Natural killer cell (primary cell): Measurements from ENCODE around the gene SYNDIG1. TPM values are rescaled to one million over a fixed set of nuclear protein-coding genes. Genes with fewer than 3 reads are reported as not detected.

Experiments
- ATAC-seq, 3 donors: fragments of 150-1000 bp in 2 of 3; fragments of 200-7000 bp in 1 of 3; cut with Tn5 transposase; 1 replicate in 1 of 3; 2 replicates in 2 of 3; pipeline ENCODE4 v1.10.0; 2021; ENCODE audit warnings: mild to moderate bottlenecking in 2 of 3, moderate library complexity in 2 of 3
- DNase-seq, 2 donors: peaks; one replicate each; pipeline versions ENCODE4 v3.0.0 to v3.0.0-alpha.2; 2013 to 2021; ENCODE audit warnings: mixed read lengths in 1 of 2
- H3K27ac ChIP-seq: one replicate; pipeline ENCODE4 v1.5.1; 2013; ENCODE audit warnings: mild to moderate bottlenecking, low read length
- H3K27me3 ChIP-seq: one replicate; pipeline ENCODE4 v1.6.1; 2013; ENCODE audit warnings: low read length; ENCODE audit not compliant: control insufficient read depth, insufficient read depth
- H3K36me3 ChIP-seq: one replicate; pipeline ENCODE4 v1.6.1; 2013; ENCODE audit warnings: low read length; ENCODE audit not compliant: control insufficient read depth, insufficient read depth
- H3K4me1 ChIP-seq: one replicate; pipeline ENCODE4 v1.6.1; 2013; ENCODE audit warnings: low read length; ENCODE audit not compliant: control insufficient read depth, insufficient read depth
- H3K4me3 ChIP-seq: one replicate; pipeline ENCODE4 v1.5.1; 2013; ENCODE audit warnings: low read length
- H3K9me3 ChIP-seq: one replicate; pipeline ENCODE4 v1.6.1; 2013; ENCODE audit warnings: low read length; ENCODE audit not compliant: control insufficient read depth, insufficient read depth
- H3K27ac Mint-ChIP-seq, 2 donors: one replicate each; pipeline ENCODE4 v1.8.0; 2022; ENCODE audit warnings: mild to moderate bottlenecking in 2 of 2, mixed read lengths in 2 of 2, moderate library complexity in 1 of 2
- H3K27me3 Mint-ChIP-seq, 2 donors: one replicate each; pipeline ENCODE4 v1.8.0; 2022; ENCODE audit warnings: low read depth in 2 of 2, mixed read lengths in 2 of 2
- H3K36me3 Mint-ChIP-seq: one replicate; pipeline ENCODE4 v1.8.0; 2022; ENCODE audit warnings: mixed read lengths
- H3K4me1 Mint-ChIP-seq, 2 donors: one replicate each; pipeline ENCODE4 v1.8.0; 2022; ENCODE audit warnings: mixed read lengths in 2 of 2
- H3K4me3 Mint-ChIP-seq: one replicate; pipeline ENCODE4 v1.8.0; 2022; ENCODE audit warnings: mild to moderate bottlenecking, moderate library complexity, mixed read lengths
- H3K9me3 Mint-ChIP-seq, 2 donors: one replicate each; pipeline ENCODE4 v1.8.0; 2022; ENCODE audit warnings: mixed read lengths in 2 of 2
- WGBS: methylation state at CpG from one replicate; pipeline ENCODE4 v1.1.7; 2013; ENCODE audit warnings: missing lambda C conversion rate; ENCODE audit not compliant: insufficient coverage; 5-methylcytosine and 5-hydroxymethylcytosine counted together
- intact Hi-C: fragments of 100-400 bp; cut with micrococcal nuclease; formaldehyde crosslinking; loops from one replicate; pipeline ENCODE4 v1.14.2; 2022
- total RNA-seq, 4 donors: library from RNA; stranded (reverse); fragments of 120-200 nt in 1 of 4; gene quantifications; one replicate each; pipeline versions ENCODE4 v1.2.3 to v1.2.4, GENCODE V29; 2013 to 2022
- TF ChIP-seq, protein P1 (sequence below): fragments of 200-600 bp; IDR thresholded peaks from one replicate; pipeline ENCODE4 v1.8.0; 2022; ENCODE audit warnings: antibody characterized with exemption

SYNDIG1 gene
- total RNA-seq, 3 donors from 2014 or later (not counting 1 experiment from before 2014, with no cell fraction given): not detected

GRCh38 chr20:24694727-24695528 lies 225.5 kb downstream of the SYNDIG1 start:
- intact Hi-C loops: no loop called here

GRCh38 chr20:24695529-24696225 lies 226.2 kb downstream of the SYNDIG1 start:
- H3K27ac Mint-ChIP-seq: no peak overlapping the region
- Histone ChIP-seq H3K27me3 (no peaks in the 10 kb centered on the region), H3K4me1 (no peaks in the 10 kb centered on the region), H3K4me3 (no peak overlapping the region), H3K36me3 (no peaks in the 10 kb centered on the region), H3K9me3 (no peaks in the 10 kb centered on the region), H3K27ac (no peak overlapping the region)
- DNase-seq (no peak), ATAC-seq (no peak)
- intact Hi-C loops: no loop called here
- H3K36me3 Mint-ChIP-seq: no peaks in the 10 kb centered on the region
- H3K9me3 Mint-ChIP-seq: no peaks in the 10 kb centered on the region
- 73% methylated on average over 2 of the region's 2 CpGs for WGBS
- TF ChIP-seq, protein P1, sequence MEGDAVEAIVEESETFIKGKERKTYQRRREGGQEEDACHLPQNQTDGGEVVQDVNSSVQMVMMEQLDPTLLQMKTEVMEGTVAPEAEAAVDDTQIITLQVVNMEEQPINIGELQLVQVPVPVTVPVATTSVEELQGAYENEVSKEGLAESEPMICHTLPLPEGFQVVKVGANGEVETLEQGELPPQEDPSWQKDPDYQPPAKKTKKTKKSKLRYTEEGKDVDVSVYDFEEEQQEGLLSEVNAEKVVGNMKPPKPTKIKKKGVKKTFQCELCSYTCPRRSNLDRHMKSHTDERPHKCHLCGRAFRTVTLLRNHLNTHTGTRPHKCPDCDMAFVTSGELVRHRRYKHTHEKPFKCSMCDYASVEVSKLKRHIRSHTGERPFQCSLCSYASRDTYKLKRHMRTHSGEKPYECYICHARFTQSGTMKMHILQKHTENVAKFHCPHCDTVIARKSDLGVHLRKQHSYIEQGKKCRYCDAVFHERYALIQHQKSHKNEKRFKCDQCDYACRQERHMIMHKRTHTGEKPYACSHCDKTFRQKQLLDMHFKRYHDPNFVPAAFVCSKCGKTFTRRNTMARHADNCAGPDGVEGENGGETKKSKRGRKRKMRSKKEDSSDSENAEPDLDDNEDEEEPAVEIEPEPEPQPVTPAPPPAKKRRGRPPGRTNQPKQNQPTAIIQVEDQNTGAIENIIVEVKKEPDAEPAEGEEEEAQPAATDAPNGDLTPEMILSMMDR: no peak
- H3K27me3 Mint-ChIP-seq: peaks cover 0 to 10% of the 10 kb centered on the region in 2 donors
- no peak overlapping the region for H3K4me3 Mint-ChIP-seq
- no peaks in the 10 kb centered on the region for H3K4me1 Mint-ChIP-seq

More at GRCh38 chr20:24694727-24695528, 225.5 kb downstream of the SYNDIG1 start:
- no peaks in the 10 kb centered on the region for H3K36me3 Mint-ChIP-seq
- Histone ChIP-seq H3K36me3 (no peaks in the 10 kb centered on the region), H3K4me1 (no peaks in the 10 kb centered on the region), H3K27ac (no peak overlapping the region), H3K9me3 (no peaks in the 10 kb centered on the region), H3K4me3 (no peak overlapping the region), H3K27me3 (no peaks in the 10 kb centered on the region)
- no peak overlapping the region for H3K27ac Mint-ChIP-seq
- TF ChIP-seq, protein P1: no peak
- no peak for DNase-seq
- H3K4me3 Mint-ChIP-seq: no peak overlapping the region
- H3K27me3 Mint-ChIP-seq: peaks cover 0 to 6% of the 10 kb centered on the region in 2 donors
- WGBS: 91% methylated on average over 14 of the region's 14 CpGs
- H3K9me3 Mint-ChIP-seq: no peaks in the 10 kb centered on the region
- no peaks in the 10 kb centered on the region for H3K4me1 Mint-ChIP-seq
- no peak for ATAC-seq

GRCh38 chr20:24696396-24696795 lies 227.0 kb downstream of the SYNDIG1 start:
- Mint-ChIP-seq H3K9me3 (no peaks in the 10 kb centered on the region), H3K27me3 (peaks cover 0 to 13% of the 10 kb centered on the region in 2 donors), H3K36me3 (no peaks in the 10 kb centered on the region), H3K27ac (no peak overlapping the region), H3K4me3 (no peak overlapping the region), H3K4me1 (no peaks in the 10 kb centered on the region)
- TF ChIP-seq, protein P1: no peak
- ATAC-seq: no peak
- 90% methylated on average over 8 of the region's 8 CpGs for WGBS
- no peak overlapping the region for H3K27ac ChIP-seq
- no peaks in the 10 kb centered on the region for H3K27me3 ChIP-seq
- H3K9me3 ChIP-seq: no peaks in the 10 kb centered on the region
- H3K4me1 ChIP-seq: no peaks in the 10 kb centered on the region
- intact Hi-C loops: no loop called here
- H3K36me3 ChIP-seq: no peaks in the 10 kb centered on the region
- H3K4me3 ChIP-seq: no peak overlapping the region
- DNase-seq: no peak
